GM19467 (cell line): Measurements from ENCODE around the gene NFS1.
A peak's percentile ranks its signal among the peaks of the same experiment; 100 is the strongest.

ENCODE experiments used
- ATAC-seq: cut with Tn5 transposase; IDR thresholded peaks from one replicate; pipeline ENCODE4 v1.9.1; 2021; ENCODE audit warnings: mild to moderate bottlenecking, moderate library complexity; ENCODE audit not compliant: unreplicated experiment

Gene NFS1

GRCh38 chr20:35680452-35681183 is 18.5 kb downstream of the NFS1 start:
- no peak for ATAC-seq

- no peak for ATAC-seq
Observed at GRCh38 chr20:35674921-35675320, 24.2 kb downstream of the NFS1 start.

GRCh38 chr20:35673884-35674283 is 25.3 kb downstream of the NFS1 start:
- ATAC-seq: no peak

- no peak for ATAC-seq
Observed at GRCh38 chr20:35669681-35670080, 29.5 kb downstream of the NFS1 start.

- no peak for ATAC-seq
Observed at GRCh38 chr20:35669221-35669620, 29.9 kb downstream of the NFS1 start.

GRCh38 chr20:35665949-35666288 is 33.2 kb downstream of the NFS1 start:
- ATAC-seq: no peak

- ATAC-seq: peak; percentile 62
Observed at GRCh38 chr20:35664466-35665206, 34.5 kb downstream of the NFS1 start, which contains the start of the genes CPNE1 and RBM12. TSS of gene CPNE1 (minus strand) at chr20:35664900. CDS start at chr20:35632923, 31,977 bp downstream. TSS of gene RBM12 (minus strand) at chr20:35664900. CDS start at chr20:35655322, 9,578 bp downstream.

GRCh38 chr20:35663516-35664465 is 35.4 kb downstream of the NFS1 start:
- peak; percentile 46 for ATAC-seq

- no peak for ATAC-seq
Observed at GRCh38 chr20:35662551-35662950, 36.6 kb downstream of the NFS1 start.

- ATAC-seq: no peak
Observed at GRCh38 chr20:35661908-35662307, 37.2 kb downstream of the NFS1 start.

- ATAC-seq: no peak
Observed at GRCh38 chr20:35661053-35661452, 38.1 kb downstream of the NFS1 start.

- no peak for ATAC-seq
Observed at GRCh38 chr20:35660122-35660937, 38.8 kb downstream of the NFS1 start.

- no peak for ATAC-seq
Observed at GRCh38 chr20:35657271-35657670, 41.9 kb downstream of the NFS1 start.

- no peak for ATAC-seq
Observed at GRCh38 chr20:35654415-35654814, 44.7 kb downstream of the NFS1 start.

- no peak for ATAC-seq
Observed at GRCh38 chr20:35653893-35654292, 45.3 kb downstream of the NFS1 start.

GRCh38 chr20:35653430-35653734 is 45.8 kb downstream of the NFS1 start:
- ATAC-seq: no peak

GRCh38 chr20:35652641-35653429 is 46.3 kb downstream of the NFS1 start:
- ATAC-seq: no peak

GRCh38 chr20:35651958-35652357 is 47.2 kb downstream of the NFS1 start:
- ATAC-seq: no peak

- no peak for ATAC-seq
Observed at GRCh38 chr20:35650632-35651031, 48.5 kb downstream of the NFS1 start.

GRCh38 chr20:35648836-35649235 is 50.3 kb downstream of the NFS1 start:
- ATAC-seq: no peak
